GM21825 (cell line): Measurements from ENCODE around the gene DVL3.
"Not testable (repeated sequence)": the region's sequence is repeated elsewhere in the genome, so short reads cannot be mapped to it uniquely, and the experiment has no call there.

Experiments used
- ATAC-seq: cut with Tn5 transposase; IDR thresholded peaks from one replicate; pipeline ENCODE4 v1.9.1; 2021; ENCODE audit warnings: mild to moderate bottlenecking, moderate library complexity; ENCODE audit not compliant: unreplicated experiment

Gene DVL3

GRCh38 chr3:184155644-184156521 lies 706 bp downstream of the DVL3 start:
- no peak for ATAC-seq

GRCh38 chr3:184156522-184156955 lies 1.4 kb downstream of the DVL3 start:
- ATAC-seq, result no peak

- ATAC-seq, result no peak
Observed at GRCh38 chr3:184157206-184157605, 2.0 kb downstream of the DVL3 start.

DNA sequence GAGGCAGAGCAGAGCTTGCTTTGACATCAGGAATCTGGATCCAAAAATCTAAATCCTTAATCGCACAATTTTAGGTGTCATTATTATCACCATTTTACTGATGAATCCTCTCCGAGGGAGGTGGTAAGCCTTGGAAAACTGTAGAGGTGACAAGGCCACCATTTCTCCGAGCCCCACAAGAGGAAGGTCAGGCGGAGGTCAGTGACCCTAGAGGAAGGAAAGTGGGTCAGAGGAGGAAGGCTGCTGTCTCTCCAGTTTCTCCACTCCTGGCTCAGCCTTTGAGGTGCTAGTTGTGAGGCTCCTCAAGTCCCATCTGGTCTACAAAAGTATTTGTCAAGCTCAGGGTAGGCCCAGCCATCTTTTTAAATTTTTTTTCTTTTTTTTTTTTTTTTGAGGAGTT lies 3.2 kb downstream of the DVL3 start:
- ATAC-seq, result no peak

DNA sequence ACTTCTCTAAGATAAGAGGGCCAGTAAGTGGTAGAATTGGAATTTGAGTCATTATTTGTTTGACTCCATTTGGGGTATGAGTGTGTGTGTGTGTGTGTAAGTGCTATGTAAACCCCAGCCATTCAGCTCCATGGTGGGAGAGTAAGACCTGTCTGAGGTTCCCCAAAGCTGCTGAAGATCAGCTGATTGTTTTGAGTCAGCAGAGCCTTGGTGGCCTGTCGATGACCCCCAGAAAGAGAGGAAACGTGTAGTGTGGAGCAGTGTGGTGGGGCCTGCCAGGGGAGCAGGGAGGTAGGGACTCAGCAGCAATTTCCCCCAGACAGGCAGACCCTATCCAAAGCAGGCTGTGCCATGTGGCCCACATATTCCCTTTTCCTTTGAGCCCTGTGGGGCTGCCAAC lies 5.3 kb downstream of the DVL3 start:
- ATAC-seq, result no peak

GRCh38 chr3:184162571-184163070 lies 7.4 kb downstream of the DVL3 start:
- ATAC-seq, result not testable (repeated sequence)

- ATAC-seq, result no peak
Observed at GRCh38 chr3:184164648-184165330, 9.6 kb downstream of the DVL3 start.

- ATAC-seq, result no peak
Observed at GRCh38 chr3:184165543-184165942, 10.4 kb downstream of the DVL3 start.

- no peak for ATAC-seq
Observed at GRCh38 chr3:184166671-184167070, 11.5 kb downstream of the DVL3 start.

- no peak for ATAC-seq
Observed at GRCh38 chr3:184167786-184168185, 12.6 kb downstream of the DVL3 start.

DNA sequence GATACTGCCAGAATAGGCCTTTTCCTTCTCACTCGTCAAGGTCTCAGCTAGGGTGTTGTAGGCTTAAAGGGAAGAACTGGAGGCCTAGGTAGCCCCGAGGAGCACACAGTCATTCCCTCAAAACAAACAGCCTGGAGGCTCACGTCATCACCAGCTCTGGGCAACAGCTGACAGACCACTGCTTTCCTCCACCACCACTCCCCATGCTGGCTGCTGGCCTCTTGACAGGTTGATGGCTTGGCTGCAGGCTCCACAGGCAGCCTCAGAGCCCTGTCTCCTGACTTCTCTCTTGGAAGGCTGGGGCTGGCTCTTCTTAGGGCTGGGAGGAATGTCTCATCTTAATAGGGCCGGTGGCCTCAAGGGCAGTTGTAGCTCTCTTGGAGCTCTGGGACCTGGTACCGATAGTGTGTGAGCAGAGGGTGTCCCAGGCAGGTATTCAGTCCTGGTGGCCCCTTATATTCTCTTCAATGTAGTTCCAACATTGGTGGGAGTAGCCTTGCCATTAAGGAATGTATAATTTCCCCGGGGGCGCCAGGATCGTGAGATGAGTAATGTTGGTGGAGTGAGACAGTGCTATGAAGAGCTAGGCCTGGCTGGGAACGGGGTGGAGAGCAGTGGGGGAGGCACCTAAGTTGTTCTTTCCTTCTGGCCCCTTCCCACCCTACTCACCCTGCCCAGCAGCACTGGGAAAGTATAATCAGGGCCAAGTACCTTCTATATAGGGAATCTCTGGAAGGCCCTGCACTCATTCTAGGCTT lies 13.4 kb downstream of the DVL3 start:
- no peak for ATAC-seq

DNA sequence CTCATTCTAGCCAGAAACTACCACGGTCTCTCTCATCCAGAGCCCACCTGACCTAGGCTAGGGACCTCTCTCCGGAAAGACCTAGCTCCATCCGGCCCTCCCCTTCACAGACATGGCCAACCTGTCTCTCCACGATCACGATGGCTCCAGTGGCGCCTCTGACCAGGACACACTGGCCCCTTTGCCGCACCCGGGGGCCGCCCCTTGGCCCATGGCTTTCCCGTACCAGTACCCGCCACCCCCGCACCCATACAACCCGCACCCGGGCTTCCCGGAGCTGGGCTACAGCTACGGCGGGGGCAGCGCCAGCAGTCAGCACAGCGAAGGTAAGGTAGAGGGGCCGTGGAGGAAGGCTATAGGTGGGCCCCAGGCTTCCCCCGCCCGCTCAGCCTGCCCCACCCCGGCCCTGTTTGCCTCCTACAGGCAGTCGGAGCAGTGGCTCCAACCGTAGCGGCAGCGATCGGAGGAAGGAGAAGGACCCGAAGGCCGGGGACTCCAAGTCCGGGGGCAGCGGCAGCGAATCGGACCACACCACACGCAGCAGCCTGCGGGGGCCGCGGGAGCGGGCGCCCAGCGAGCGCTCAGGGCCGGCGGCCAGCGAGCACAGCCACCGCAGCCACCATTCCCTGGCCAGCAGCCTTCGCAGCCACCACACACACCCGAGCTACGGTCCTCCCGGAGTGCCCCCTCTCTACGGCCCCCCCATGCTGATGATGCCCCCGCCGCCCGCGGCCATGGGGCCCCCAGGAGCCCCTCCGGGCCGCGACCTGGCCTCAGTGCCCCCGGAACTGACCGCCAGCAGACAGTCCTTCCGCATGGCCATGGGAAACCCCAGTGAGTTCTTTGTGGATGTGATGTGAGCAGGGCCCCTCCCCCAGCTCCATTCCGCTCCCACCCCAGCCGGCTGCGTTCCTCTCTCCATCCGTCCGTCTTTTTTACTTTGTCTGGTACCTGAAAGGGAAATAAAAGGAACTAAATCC lies 15.0 kb downstream of the DVL3 start:
- ATAC-seq, result no peak

DNA sequence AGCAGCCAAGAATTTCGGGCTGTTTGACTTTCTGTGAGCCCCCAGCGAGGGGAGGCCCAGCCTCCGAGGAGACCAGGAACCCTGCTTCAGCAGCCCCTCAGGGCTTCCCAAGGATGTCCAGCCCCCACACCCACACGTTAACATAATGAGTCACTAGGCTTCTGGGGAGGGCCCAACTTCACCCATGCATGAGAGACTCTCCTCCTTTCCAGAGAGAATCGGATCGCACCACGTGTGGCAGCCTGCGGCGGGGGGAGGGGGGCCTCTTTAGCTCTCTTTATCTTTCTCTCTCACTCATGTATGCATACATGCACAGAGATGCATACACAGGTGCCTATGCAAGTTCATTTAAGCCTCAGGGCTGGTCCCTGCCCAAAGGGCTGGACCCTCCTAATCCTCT lies 16.4 kb downstream of the DVL3 start:
- ATAC-seq, result no peak

- ATAC-seq, result no peak
Observed at GRCh38 chr3:184172681-184173373, 17.6 kb downstream of the DVL3 start.

DNA sequence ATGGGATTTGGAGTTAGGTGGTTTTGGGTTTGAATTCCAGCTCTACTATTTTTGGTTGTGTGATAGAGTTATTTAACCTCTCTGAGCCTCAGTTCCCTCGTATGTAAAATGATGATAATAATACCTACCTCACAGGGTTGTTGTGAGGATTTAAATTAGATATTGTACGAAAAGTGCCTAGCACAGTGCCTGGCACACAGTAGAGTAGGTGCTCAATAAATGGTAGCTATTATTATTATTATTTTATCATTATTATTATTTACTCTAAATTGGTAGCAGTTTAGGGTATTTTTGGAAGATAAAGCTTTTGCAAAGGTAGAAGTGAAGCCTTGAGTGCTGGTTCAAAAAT lies 18.2 kb downstream of the DVL3 start:
- no peak for ATAC-seq

- no peak for ATAC-seq
Observed at GRCh38 chr3:184174284-184174645, 19.1 kb downstream of the DVL3 start.

DNA sequence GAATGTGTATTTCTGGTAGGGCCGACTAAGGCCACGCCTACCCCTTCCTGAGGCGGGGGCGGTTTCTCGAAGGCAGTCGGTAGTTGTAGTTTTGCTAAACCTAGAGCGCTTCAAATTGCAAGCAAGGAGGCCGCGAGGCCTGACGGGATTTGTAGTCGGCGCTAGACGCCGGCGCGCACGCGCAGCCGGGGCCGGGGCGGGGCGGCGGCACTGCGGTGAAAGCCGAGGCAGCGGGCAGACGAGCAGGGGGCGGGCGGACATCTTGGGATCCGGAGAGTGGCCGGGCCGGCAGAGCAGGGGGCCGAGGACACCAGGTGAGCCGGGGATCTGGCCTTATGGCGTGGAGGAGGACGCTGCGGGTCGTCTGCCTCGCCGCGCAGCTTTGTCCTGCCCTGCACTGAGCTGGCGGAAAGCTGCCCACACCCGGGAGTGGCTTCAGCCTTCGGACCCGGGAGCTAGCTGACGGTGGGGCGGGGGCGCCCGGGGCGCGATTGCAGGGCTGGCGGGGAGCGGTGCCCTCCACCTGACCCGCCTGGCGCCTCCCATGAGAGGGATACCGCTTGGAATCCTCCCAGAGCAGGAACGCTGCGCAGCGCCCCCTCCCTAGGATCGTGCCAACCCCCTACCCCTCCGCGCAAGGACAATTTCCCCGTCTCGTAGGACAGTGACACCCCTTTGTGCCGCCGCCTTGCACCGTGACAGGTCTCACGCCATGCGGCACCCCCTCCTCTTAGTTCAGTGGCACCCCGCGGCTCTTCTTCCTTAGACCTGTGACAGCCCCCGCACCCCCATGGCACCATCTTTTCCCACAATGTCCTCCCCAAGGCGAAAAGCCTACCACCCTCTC lies 19.7 kb downstream of the DVL3 start, which contains the start of gene AP2M1:
Gene AP2M1, plus strand, starts transcription at position 210 of the 847 bp plus-strand sequence. CDS start 2,139 bp downstream, outside the sequence.
- ATAC-seq, result peak; percentile 95

DNA sequence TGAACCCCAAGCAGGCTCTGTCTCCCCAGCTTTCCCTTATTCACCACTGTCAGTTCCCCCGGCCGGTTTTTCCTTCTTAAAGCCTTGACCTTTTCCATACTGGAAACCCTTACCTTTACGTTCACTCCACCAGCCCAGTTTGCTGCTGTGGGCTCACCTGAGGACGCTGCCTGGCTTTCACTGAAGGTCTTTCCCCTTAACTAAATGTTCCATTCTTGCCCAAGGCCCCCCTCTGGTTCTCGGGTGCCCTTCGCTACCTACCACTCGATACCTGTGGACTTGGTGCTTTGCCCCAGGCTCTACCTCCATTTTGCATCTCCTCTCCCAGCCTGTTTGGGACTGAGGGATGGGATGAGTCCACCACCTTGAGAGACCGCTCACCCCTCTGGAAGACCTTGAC lies 20.3 kb downstream of the DVL3 start:
- ATAC-seq, result no peak

GRCh38 chr3:184175981-184176376 lies 20.8 kb downstream of the DVL3 start:
- no peak for ATAC-seq
